CD1c-positive myeloid dendritic cell (primary cell): ENCODE data around the gene KCNT2.
"Not testable (repeated sequence)": the region's sequence is repeated elsewhere in the genome, so short reads cannot be mapped to it uniquely, and the experiment has no call there.

Experiments used
- DNase-seq: peaks from one replicate; pipeline ENCODE4 v3.0.0-alpha.2; 2016; ENCODE audit errors: extremely low spot score

The KCNT2 gene

DNA sequence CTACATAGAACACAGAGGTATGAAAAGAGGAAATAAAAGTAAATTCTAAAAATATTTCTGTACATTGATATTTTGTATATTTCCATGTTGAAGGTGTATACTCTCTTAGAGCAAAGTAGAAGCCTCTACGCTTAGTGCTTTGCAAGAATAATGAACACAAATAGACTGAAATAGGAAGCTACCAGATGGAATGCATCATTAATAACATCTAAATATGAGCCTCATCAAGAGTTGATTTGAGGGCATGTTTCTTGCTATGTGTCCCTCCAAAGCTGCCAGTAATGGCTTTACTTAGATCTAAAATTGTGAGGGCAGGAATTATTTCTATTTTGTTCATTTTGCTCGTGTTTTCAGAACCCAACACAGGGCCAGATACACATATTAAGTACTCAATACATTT lies 94.4 kb downstream of the KCNT2 start:
- no peak for DNase-seq

DNA sequence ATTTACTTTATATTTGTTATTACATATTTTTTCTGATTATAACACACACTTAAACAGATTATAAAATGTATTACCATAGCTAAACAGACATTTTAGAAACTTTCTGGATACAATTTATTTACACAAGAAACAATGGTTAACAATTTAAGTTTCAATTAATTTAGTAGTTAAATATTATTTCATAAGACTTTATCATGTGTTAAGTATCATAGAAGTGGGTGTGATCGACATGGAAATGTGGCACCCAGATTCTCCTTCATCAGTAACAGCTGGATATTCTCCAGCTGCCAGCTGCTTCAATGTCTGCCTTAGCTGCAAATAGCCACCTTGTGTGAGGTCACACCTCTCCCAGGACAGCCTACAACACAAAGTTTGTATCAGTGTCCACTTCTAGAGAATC lies 97.8 kb downstream of the KCNT2 start:
- DNase-seq: no peak

DNA sequence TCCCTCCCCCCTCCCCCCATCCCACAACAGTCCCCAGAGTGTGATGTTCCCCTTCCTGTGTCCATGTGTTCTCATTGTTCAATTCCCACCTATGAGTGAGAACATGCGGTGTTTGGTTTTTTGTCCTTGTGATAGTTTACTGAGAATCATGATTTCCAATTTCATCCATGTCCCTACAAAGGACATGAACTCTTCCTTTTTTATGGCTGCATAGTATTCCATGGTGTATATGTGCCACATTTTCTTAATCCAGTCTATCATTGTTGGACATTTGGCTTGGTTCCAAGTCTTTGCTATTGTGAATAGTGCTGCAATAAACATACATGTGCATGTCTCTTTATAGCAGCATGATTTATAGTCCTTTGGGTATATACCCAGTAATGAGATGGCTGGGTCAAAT lies 104.0 kb downstream of the KCNT2 start:
- DNase-seq: not testable (repeated sequence)

DNA sequence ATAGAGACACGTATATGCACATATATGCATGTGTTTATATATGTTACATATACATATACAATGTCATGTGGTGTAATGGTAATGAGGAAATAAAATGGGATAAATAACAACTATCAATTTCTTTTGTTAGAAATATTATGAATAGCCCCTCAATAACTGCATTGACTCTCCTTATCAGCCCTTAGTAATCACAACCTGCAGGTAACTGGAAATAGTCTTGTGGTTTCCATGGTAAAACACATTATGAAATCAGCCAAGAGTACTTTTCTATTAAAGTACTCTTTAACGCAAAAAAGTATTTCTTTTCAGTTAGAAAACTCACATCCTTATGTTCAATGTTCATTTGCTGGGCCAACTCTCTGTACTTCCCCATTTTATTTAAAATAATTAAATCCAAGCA lies 105.8 kb downstream of the KCNT2 start:
- DNase-seq: no peak

DNA sequence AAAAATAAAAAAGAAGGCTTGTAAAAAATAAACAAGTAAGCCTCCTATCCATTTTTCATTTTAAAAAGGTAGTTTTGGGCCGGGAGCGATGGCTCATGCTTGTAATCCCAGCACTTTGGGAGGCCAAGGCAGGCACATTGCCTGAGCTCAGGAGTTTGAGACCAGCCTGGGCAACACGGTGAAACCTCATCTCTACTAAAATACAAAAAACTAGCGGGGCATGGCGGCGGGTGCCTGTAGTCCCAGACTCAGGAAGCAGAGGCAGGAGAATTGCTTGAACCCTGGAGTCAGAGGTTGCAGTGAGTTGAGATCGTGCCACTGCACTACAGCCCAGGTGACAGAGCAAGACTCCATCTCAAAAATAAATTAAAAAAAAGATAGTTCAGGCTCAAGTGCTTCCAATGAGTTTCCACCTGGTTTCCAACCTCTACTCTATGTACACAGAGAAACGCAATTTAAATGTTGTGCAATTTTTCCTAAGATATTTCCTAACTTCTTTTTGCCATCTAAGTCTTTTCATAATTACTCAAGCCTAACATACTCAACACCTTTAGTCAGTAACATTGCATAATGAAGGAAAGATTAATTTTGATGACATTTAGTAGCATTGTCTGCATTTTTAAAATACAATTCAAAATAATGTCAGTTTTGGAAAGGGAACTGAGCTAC lies 106.3 kb downstream of the KCNT2 start:
- DNase-seq: no peak

DNA sequence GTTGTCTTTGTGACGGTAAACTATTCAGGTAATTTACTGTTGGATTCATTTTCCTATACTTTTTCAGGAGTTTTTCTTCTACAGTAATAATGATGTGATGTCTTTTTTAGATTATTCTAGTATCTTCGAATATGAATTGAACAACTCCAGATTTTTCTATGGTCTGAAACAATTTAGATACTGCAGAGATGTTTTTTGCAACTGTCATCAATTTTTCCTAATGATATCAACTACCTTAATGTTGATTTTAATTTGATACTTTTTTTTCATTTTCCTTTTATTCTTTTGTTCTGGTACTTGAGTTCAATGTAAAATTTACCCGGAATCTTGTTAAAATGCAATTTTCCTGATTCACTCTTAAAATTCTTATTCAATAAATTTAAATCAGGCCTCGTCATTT lies 110.4 kb downstream of the KCNT2 start:
- DNase-seq: no peak

DNA sequence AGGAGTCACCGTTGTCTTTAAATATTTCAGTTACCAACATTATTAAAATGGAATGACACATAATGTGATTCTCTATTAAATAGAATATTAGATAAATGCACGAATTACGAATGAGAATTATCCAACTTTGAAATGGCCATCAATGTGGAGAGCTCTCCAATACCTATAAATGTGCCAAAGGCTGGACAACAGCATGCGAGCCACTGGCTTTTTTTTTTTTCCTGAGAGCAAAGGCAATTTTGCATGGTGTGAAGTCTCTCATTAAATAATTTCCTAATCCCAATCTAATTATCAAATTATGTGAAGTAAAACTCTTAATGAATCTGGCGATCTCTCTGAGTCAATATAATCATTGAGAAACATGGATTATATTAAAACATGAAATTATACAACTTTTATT lies 113.5 kb downstream of the KCNT2 start:
- no peak for DNase-seq

DNA sequence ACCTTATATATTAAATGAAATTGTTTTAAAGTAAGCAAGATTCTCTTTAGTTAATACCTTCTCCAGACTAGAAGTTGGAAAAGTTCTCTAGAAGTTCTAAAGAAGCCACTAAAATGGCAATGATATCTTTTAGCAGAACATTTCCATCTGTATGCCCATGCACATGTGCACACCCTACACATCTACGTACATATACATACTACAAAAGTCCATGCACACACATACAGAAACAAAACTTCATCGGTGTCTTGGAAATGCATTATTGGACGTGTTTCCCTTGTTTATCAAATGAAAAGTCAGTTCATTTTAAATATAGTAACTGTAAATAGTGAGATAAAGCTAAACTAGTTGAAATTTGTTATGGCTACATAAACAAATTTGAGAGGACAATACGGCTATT lies 114.4 kb downstream of the KCNT2 start:
- DNase-seq: no peak

DNA sequence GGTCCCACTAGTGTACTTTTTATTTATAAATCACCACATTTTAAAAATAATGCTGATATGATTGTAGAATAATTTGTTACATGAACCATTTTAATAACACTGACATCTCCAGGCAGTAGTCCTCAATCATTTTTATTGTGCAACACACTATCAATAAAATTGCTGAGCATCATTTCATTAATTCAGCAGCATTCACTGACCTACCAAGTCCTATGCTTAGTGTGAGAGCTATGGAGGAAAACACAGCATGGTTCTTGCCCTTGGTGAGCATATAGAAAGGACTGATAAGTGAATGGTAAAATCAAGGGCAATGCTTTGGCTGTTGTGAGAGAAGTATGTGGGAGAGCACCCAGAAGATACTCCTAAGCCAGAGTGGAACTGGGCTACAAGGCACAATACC lies 119.7 kb downstream of the KCNT2 start:
- no peak for DNase-seq

DNA sequence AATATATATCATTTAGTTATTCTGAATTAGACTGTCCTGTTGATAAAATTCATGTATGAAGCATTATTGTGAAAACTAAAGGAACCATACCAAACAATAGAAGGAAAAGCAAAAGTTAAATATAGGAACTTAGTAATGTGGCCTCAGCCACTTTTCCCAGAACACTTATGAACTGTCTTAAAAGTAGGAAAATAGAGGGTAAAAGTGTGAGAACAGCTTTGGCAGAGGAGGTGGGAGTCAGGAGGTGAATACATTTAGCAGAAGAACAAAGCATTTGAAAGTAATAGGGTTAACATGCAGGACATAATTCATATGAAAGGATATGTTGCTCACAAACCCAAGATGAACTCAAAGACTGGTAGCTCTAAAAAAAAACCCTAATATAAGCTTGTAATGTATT lies 121.9 kb downstream of the KCNT2 start:
- no peak for DNase-seq

DNA sequence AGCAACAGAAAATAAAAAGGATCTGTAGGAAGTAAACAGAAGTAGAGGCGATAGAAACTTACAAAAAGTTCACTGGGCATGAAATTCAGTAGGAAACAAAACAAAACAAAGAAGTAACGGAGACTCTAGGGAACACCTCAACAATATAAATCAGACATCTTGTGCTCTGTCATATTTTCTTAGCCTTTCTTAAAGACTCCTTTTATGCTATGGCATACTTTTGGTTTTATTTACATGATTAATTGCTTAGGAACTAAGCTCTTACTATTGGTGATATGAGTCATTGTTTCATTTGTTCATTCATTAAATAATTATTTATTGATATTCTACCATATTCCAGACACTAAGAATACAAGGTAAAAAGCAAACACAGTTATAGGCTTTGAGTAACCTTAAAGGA lies 126.6 kb downstream of the KCNT2 start:
- no peak for DNase-seq

DNA sequence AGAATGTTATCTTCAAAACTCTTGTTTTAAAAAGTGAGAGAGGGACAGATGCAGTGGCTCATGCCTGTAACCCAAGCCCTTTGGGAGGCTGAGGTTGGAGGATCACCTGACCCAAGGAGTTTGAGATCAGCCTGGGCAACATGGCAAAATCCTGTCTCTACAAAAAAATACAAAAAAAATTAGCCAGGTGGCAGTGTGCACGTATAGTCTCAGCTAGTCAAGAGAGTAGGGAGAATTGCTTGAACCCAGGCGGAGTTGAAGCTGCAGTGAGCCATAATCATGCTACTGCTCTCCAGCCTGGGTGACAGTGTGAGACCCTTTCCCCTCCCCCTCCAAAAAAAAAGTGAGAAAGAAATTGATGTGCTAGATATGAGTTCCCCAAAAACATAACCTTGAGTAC lies 131.0 kb downstream of the KCNT2 start:
- DNase-seq: no peak

DNA sequence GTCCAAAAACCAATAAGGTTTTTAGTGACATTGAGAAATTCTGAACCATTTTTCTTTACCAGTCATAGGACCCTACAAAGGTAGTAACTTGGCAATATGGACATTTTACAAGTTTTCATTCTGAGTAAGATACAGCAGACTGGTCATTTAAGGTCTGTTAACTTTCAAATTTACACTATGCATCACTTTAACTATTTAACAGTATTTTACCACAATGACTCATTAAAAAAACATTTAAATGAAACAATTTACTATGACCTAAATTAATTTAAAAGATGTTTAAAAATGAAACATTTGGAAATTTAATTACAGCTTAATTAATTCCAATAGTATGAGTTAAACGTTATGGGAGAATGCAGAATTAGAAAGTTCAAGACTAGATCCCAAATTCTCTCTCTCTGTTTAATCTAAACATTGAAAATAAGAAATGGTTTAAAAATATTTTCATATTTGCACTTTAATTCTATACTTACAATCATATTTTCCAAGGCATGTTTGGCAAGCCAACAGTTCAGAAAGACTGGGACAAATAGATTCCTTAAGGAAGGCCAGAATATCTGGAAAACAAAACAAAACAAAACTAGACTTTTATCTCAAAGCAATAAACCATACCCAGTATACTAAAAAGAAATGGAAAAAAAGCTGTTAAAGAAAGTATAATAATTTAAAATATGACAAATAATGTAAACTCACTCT lies 140.9 kb downstream of the KCNT2 start:
- no peak for DNase-seq

DNA sequence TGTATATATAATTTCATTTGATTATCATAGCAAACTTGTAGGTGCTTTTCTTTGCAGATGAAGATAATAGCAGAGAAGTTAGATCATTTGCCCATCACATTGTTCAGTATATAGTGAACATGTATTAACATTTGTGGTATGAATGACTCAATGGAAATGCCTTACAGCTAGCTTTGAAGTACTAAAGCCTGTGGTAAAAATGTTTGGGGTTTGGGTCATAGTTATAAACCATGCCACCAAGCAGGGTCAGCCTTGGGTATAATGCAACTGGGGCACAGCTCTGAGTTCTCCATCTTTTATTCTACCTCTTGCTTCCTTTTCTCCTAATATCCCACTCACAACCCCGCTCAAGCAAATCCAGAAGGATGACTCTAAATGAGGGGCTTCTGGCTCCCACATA lies 141.6 kb downstream of the KCNT2 start:
- no peak for DNase-seq

DNA sequence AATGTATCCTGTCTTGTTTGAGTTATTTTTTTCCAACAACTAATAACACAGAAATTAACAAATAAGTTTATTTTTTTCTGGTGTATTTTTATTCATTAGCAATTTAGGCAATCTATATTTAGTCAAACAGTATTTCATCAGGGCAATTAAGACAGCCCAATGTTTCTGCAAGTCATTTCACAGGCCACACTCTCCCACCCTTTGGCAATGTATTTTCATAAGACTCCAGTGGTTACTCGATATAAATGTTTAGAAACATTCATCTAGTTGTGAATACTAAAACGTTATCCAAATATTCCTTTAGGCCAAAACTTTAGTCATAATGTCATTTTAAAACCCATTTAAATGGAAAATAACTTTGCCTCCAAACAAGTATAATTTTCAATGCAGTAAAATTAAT lies 142.1 kb downstream of the KCNT2 start:
- DNase-seq: no peak

DNA sequence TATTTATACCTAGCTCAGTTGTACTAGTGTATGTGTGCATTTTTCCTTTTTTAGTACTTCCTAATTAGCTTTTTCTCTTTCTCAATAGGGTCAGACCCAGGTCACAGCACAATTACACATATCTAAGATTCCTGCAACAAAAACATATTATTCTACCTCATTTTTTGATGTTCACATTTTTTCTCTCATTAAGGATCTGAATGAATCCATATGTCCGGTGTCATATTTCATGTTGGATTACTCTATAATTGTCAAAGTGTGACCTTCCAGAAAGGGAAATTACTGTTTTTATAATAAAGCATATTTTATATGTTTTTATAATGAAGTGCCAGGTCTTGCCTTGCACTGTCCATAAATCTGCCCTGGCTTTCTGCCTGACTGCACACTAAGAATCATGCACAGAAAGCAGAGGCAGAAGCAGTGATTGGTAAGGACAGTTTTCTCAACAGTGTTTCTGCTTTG lies 143.7 kb downstream of the KCNT2 start:
- DNase-seq: no peak

DNA sequence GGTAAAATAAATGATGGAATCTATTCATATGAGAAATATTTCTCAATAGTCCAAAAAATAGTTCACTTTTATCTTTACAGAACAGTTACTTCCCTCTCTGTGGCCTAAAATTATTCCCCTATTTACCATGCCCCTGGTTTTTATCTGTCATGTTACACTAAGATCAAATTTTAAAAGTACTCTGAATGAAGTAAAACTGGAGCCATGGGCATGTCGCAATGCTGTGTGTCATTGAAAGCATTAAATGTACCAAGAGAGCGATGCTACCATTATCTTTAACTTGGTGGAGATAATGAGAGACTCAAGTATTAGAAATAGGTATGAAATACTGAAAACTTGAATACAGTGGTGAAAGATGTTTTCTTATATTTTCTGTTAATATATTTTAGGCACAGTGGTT lies 146.2 kb downstream of the KCNT2 start:
- no peak for DNase-seq

DNA sequence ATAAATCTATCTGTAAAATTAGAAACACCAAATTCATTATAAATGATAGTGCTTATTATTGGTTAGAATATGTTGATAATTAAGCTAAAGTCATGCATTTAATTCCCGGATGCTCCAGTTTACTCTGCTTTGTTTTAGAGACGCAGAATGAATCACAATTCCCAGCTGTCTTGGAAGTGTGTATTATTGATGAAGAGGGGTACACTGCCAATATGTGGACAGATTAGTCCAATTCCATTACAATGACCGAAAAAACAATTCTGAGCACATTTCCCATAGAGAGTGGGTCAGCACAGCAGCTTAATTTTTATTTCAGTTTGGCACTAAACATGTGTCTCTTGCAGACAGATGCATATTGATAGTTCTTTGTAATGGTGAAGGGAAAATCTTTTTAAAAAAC lies 146.7 kb downstream of the KCNT2 start:
- no peak for DNase-seq

DNA sequence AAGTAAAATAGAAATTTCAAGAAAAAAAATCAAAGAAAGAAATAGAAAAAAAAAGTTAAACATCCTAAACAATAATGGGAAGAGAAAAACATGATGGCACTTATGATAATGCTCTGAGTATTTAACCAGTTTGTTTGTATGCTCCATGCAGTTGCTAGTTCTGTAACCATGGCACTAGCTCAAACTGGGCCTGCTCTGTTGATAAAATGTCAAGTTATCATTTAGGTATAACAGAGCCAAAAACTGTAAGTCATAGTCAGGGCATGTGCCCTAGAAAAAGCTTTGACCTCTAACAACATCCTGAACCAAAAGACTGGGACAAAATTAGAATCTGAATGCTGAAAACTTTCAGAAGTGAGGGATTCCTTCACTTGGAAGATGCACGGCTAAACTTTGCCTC lies 148.9 kb downstream of the KCNT2 start:
- DNase-seq: no peak

DNA sequence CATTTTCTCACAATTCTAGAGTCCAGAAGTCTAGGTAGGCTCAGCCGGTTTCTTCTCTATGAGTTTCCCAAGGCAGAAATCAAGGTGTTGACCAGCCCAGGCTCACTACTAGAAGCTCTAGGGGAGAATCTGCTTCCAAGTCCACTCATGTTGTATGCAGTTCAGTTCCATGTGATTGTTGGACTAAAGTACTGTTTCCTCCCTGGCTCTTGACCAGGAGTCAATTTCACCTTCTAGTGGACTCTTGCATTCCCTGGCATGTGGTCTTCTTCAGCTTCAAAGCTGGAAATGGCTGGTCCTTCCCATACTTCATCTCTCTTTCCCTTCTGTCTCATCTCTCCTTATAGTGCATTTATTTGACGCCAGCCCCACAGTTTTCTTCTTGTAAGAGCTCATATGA lies 153.4 kb downstream of the KCNT2 start:
- no peak for DNase-seq

DNA sequence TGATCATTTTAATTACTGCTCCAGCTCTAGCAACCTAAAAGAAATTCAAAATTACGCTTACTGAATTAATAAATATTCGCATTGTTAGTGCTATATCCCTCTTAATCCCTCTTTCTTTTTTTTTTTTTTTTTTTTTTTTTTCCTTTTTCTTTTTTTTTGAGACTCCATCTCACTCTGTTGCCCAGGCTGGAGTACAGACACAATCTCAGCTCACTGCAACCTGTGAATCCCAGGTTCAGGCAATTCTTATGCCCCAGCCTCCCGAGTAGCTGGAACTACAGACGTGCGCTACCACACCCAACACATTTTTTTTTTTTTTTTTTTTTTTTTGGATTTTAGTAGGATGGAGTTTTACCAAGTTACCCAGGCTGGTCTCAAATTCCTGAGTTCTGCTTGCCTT lies 157.1 kb downstream of the KCNT2 start:
- no peak for DNase-seq

DNA sequence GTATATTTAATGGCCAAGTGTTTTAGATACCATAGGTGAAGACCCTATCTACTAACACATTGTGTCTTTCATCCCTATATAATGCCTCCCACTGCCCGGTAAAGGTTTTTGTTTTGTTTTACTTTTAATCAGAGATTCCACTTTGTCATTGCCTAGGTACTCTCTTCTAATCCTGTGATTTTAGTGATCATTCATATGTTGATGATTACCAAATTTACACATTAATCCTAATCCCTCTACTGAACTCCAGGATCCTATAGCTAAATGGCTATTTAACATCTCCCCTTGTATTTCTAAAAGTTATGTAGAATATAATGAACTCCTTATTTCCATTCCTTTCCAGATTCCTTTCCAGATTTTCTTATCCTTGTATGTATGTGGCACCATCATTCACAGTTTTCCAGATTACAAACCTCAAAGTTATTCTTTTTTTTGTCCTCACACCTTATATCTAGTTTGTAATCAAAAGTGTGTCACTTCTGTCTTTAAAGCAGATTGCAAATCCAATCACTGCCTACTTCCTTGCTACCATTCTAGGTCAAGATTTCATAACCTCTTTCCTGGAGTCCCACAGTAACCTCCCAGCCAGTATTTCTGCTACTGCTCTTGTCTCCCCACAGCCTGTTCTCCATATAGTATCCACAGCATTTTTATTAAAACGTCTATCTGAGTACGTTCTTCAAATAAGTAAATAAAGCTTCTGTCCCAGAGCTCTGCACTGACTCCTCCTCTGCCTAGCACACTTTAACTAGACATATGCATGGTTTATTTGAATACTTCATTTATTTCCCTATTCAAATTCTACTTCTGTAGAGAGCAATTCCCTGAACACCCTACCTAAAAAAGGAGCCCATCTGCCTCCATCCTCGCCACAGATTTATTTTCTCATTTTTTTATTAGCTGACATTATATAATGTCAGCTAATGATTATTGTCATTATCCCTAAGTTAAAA lies 157.8 kb downstream of the KCNT2 start:
- DNase-seq: no peak

DNA sequence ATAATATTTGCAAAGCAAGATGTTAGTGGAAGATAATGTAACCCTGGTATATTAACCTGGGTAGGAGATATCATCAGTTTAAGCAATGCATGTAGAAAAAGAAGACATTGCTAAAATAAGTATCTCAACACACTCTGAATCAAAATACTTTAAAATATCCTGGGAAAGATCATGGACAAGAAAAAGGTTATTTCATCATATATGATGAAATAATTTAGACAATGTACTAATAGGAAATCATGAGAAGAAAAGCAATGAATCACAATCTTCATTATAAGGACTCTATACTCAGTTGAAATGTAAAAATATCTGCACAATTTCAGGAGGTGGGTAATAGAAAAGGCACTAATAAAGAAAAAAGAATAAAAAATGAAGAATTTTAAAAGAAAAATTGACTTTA lies 158.8 kb downstream of the KCNT2 start:
- no peak for DNase-seq
